ENCODE results near the gene SLC34A1.
"Not testable (repeated sequence)": the region's sequence is repeated elsewhere in the genome, so short reads cannot be mapped to it uniquely, and the experiment has no call there.

Gene SLC34A1

GRCh38 chr5:177368869-177369644 lies 15.2 kb upstream of the SLC34A1 start:
- DNase-seq: no peak

DNA sequence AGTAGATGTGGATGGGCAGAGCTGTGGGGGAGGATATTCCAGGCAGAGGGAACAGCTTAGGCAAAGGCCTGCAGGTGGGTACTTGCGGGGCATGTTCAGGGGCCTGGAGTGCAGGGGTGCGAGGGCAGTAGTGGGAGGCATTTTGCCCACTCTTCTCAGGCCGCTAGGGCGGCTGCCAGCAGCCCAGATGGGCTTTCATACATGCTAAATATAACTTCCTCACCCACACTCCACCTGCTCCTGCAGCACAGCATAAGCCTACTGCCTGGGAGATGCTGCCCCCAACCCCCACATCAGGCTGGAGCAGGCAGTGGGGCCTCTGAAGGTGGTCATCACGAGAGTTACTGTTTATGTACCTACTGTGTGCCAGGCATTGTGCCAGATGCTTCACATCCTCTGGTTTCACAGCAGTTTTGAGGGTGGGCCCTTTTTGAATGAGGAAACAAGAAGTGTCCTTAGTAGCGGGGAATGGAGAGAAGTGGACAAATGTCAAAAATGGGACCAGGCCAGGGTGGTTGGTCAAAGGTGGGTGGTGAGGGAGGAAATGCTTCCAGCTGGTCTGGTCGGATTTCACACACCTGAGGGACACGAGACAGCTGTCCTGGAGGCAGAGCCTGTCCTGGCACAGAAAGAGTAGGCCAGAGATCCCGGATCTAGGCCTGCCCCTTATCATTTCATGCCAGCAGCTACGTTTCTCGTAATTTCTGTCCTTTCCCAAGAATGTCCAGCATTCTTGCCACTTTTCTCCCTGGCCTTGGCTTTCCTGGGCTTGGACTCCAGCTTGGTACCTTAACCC lies 14.4 kb upstream of the SLC34A1 start:
- DNase-seq: no peak

DNA sequence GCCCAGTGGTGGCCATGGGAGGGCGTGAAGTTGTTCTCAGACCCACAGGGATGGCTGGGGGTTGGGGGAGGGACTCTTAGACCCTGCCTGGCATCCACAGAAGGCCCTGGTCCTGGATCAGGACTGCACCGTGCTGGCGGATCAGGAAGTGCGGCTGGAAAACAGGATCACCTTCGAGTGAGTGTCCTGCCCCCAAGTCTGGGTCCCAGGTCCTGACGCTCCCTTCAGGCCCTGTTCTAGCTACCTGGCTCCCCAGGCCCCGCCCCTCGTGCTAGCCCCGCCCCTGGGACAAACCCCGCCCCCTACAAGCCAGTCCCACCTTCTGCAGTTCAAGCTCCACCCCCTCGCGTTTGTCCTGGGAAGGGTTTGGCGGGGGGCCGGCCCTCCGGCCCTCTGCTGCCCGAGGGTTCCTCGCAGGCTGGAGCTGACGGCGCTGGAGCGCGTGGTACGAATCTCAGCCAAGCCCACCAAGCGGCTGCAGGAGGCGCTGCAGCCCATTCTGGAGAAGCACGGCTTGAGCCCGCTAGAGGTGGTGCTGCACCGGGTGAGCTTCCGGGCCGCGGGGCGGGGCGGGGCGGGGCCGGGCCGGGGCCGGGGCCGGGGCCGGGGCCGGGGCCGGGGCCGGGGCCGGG lies 13.6 kb upstream of the SLC34A1 start:
- peak; percentile 76 for DNase-seq

DNA sequence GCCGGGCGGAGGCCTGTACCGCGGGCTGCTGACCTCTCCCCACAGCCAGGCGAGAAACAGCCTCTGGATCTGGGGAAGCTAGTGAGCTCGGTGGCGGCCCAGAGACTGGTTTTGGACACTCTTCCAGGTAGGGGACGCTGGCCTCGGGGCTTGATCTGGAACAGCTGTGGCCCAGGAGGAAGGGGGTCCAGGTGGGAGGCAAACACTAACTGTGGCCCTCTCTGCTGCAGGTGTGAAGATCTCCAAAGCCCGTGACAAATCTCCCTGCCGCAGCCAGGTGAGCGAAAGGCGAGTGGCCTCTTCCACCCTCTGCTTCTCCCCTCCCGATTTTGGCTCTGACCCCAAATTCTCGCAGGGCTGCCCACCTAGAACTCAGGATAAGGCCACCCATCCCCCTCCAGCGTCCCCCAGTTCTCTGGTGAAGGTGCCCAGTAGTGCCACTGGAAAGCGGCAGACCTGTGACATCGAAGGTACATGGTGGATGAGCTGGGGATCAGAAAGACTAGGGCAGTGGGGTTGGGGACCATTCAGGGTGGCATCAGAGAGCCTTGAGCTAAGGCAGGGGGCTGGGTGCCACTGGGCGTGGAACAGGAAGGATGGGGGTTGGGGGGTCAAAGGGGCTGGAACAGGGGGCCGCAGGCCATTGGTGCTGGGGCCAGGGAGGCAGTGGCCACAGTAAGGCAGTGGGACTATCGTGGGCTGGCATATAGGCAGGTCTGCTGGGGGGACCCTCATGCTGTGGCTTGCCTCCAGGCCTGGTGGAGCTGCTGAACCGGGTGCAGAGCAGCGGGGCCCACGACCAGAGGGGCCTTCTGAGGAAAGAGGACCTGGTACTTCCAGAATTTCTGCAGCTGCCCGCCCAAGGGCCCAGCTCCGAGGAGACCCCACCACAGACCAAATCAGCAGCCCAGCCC lies 12.9 kb upstream of the SLC34A1 start:
- DNase-seq: no peak

DNA sequence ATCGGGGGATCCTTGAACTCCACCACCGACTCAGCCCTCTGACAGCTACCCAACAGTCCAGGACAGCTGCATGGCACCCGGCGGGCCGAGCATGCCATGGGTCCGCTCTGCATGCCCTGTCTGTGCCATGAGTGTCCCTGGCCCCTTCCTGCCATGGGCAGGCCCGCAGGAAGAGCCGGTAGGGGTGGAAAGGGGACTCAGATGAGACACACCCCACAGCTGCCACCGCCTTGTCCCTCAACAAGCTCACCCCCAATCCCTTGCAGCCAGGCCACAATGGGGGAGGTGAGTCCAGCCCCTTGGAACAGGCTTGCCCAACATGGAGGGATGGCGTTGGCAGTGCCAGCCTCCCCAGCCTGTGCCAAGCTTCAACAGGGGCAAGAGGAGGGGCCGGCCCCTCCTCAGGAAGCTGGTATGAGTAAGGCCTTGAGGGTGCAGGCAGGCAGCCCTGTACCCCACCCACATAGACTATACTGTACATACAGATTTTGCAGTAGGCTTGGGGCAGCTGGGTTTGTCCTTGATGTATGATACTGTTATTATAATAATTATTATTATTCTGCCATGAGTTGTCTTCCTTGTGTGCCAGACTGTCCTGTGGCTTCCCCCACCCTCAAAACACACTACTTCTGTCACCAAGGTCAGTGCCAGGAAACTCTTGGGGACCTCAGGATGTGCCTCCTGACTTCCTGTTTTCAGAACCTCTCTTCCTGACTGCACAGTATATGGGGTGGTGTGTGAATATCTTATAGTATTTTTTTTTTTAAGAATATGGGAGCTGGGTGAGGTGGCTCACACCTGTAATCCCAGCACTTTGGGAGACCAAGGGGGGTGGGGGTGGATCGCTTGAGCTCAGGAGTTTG lies 12.0 kb upstream of the SLC34A1 start:
- DNase-seq: no peak

DNA sequence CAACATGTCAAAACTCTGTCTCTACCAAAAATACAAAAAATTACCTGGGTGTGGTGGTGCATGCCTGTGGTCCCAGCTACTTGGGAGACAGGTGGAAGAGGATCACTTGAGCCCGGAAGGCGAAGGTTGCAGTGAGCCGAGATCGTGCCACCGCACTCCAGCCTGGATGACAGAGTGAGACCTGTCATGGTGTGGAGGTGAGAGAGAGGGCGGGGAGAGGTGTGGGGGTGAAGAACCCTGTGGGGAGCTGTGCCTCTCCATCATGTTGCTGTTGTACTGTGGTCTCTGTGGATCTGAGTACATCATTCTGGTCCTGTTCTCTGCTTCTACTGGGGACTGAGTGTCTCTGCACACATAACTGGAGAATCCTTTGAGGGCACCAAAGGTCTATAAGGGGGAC lies 11.3 kb upstream of the SLC34A1 start:
- no peak for DNase-seq

DNA sequence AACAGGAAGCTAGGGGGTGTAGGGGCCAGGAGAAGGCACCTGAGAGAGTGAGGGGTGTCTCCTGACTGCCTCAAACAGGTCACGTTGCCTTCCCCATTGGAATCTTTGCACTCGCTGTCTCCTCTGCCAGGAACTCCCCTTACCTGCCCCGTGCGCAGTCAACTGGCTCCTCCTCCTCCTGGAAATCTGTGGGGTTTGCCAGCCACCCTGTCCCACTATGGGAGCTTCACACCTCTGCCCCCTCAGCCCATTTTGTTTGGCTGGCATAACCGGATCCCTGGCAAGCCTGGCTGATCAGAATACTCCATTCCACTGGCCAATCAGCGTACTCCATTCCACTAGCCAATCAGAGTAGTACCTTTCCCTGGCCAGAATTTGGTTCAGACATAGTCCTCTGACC lies 10.4 kb upstream of the SLC34A1 start:
- DNase-seq: no peak

GRCh38 chr5:177374211-177374610 lies 10.0 kb upstream of the SLC34A1 start:
- no peak for DNase-seq

- not testable (repeated sequence) for DNase-seq
Measured at GRCh38 chr5:177375516-177375915, 8.7 kb upstream of the SLC34A1 start.

DNA sequence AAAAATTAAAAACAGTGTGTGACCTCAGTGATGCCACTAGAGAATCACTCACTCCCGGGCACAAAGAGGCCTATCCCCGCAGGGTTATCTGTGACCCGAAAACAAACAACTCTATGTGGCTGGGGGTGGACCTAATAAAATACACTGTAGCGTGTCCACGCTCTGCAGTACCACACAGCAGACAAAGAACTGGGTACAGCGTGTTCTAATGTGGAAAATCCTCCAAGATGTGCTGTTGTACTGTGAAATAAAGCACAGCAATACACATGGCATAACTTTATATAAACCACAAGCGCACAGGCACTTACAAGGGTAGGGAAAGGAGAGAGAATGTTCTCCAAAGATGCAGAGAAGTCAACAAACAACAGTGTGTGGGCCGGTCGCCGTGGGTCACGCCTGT lies 8.1 kb upstream of the SLC34A1 start:
- DNase-seq: no peak

- DNase-seq: no peak
Measured at GRCh38 chr5:177377851-177378776, 6.1 kb upstream of the SLC34A1 start.

GRCh38 chr5:177378884-177379883 lies 5.0 kb upstream of the SLC34A1 start:
- no peak for DNase-seq

- no peak for DNase-seq
Measured at GRCh38 chr5:177380805-177381126, 3.5 kb upstream of the SLC34A1 start.

DNA sequence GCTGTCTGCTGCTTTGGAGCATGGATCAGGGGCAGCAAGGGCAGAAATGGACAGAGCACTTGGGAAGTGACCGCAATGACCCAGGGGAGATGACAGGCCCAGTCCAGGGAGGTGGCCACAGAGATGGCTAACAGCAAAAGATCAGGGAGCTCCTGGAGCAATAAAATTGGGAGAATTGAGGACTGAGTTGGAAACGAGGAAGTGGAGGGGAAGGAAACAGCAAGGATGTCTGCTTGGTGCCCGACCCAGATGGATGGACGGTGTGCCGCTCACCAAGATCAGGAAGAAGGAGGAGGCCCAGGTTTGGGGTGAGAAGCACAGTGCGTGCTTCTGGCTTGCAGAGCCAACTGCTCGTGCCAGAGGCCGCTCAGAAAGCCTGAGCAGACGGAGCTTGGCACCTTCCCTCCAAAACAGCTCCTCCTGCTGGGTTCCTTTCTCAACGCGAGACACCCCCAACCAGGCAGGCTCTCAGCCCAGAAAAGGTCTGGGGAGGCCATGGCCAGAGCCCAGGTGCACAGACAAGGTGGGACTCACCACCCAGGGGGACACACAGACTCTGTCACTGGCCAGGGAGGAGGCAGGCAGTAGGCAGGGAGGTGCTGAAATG lies 1.7 kb upstream of the SLC34A1 start:
- no peak for DNase-seq

- DNase-seq: no peak
Measured at GRCh38 chr5:177383181-177383580, 1.1 kb upstream of the SLC34A1 start.

GRCh38 chr5:177385720-177386119 lies 1.5 kb downstream of the SLC34A1 start:
- no peak for DNase-seq

GRCh38 chr5:177386542-177386941 lies 2.3 kb downstream of the SLC34A1 start:
- no peak for DNase-seq

GRCh38 chr5:177387405-177387804 lies 3.2 kb downstream of the SLC34A1 start:
- DNase-seq: no peak

DNA sequence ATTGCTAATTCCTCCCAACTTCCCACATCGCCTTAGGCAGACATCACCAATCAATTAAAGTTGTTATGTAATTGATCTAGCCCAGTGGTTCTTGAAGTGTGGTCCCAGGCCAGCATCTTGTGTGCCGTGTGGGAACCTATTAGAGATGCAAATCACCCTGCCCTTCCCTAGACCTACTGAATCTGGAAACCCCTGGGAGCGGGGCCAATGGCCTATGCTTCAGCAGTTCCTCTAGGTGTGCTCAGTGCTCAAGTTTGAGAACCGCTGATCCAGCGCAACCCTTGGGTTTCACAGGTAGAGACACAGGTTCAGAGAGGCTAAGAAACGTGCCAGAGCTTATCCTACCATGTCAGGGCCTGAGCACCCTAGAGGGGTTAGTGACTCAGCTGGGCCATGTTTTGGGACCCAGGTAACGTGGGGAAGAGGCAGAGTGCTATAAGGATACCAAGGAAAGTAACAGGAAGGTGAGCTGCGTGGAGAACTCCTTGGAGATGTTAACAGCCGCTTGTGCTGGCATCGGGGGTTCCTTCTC lies 4.4 kb downstream of the SLC34A1 start:
- no peak for DNase-seq
